H9 (cell line): Measurements from ENCODE around the gene DUS2. TPM values are rescaled to one million over a fixed set of nuclear protein-coding genes. Genes with fewer than 3 reads are reported as not detected.

ENCODE experiments used
- DNase-seq: peaks from one replicate; pipeline ENCODE4 v3.0.0-alpha.2; 2017
- H2AFZ ChIP-seq: one replicate; pipeline ENCODE4 v1.6.1; 2013; ENCODE audit warnings: mild to moderate bottlenecking, low read length, control low read depth, moderate library complexity
- H2AK5ac ChIP-seq: 2 replicates; pipeline ENCODE4 v1.6.1; 2013; ENCODE audit warnings: low read length, control low read depth, mixed read lengths; ENCODE audit not compliant: insufficient read length
- H2BK120ac ChIP-seq: one replicate; pipeline ENCODE4 v1.6.1; 2013; ENCODE audit warnings: low read depth, mild to moderate bottlenecking, low read length, control low read depth, inconsistent platforms; ENCODE audit not compliant: poor library complexity, severe bottlenecking
- H2BK12ac ChIP-seq: 2 replicates; pipeline ENCODE4 v1.6.1; 2013; ENCODE audit warnings: low read length, control low read depth, mixed read lengths, low read depth; ENCODE audit not compliant: insufficient read length
- H2BK15ac ChIP-seq: 2 replicates; pipeline ENCODE4 v1.6.1; 2013; ENCODE audit warnings: low read depth, low read length, control low read depth
- H2BK20ac ChIP-seq: one replicate; pipeline ENCODE4 v1.6.1; 2013; ENCODE audit warnings: low read depth, mild to moderate bottlenecking, low read length, control low read depth, inconsistent platforms; ENCODE audit not compliant: poor library complexity, severe bottlenecking
- H2BK5ac ChIP-seq: 2 replicates; pipeline ENCODE4 v1.6.1; 2013; ENCODE audit warnings: low read length, control low read depth, mixed read lengths; ENCODE audit not compliant: insufficient read length
- H3K14ac ChIP-seq: 2 replicates; pipeline ENCODE4 v1.6.1; 2013; ENCODE audit warnings: low read length, control low read depth; ENCODE audit not compliant: insufficient read depth
- H3K18ac ChIP-seq: 2 replicates; pipeline ENCODE4 v1.6.1; 2013; ENCODE audit warnings: low read depth, mild to moderate bottlenecking, mixed read lengths, low read length, control low read depth; ENCODE audit not compliant: insufficient read length
- H3K23ac ChIP-seq: 2 replicates; pipeline ENCODE4 v1.6.1; 2013; ENCODE audit warnings: low read length, control low read depth, mixed read lengths, low read depth; ENCODE audit not compliant: insufficient read length
- H3K23me2 ChIP-seq: 2 replicates; pipeline ENCODE4 v1.6.1; 2013; ENCODE audit warnings: low read depth, mild to moderate bottlenecking, mixed read lengths, low read length, control low read depth; ENCODE audit not compliant: insufficient read length, poor library complexity, severe bottlenecking
- H3K27ac ChIP-seq: 2 replicates; pipeline ENCODE4 v1.5.1; 2013; ENCODE audit warnings: low read length, control low read depth, mixed read lengths, low read depth; ENCODE audit not compliant: insufficient read length
- H3K27me3 ChIP-seq: 2 replicates; pipeline ENCODE4 v1.6.1; 2013; ENCODE audit warnings: low read length, control low read depth, inconsistent platforms; ENCODE audit not compliant: insufficient read depth
- H3K4ac ChIP-seq: 2 replicates; pipeline ENCODE4 v1.6.1; 2013; ENCODE audit warnings: low read depth, mild to moderate bottlenecking, control low read depth, inconsistent platforms, low read length, moderate library complexity
- H3K4me1 ChIP-seq: 2 replicates; pipeline ENCODE4 v1.6.1; 2013; ENCODE audit warnings: low read length, control low read depth, inconsistent platforms; ENCODE audit not compliant: insufficient read depth
- H3K4me2 ChIP-seq: 2 replicates; pipeline ENCODE4 v1.6.1; 2013; ENCODE audit warnings: low read length, control low read depth, mixed read lengths; ENCODE audit not compliant: insufficient read length, insufficient read depth
- H3K56ac ChIP-seq: 2 replicates; pipeline ENCODE4 v1.6.1; 2013; ENCODE audit warnings: low read depth, mild to moderate bottlenecking, mixed read lengths, low read length, control low read depth; ENCODE audit not compliant: insufficient read length
- H3K79me1 ChIP-seq: 2 replicates; pipeline ENCODE4 v1.6.1; 2013; ENCODE audit warnings: low read depth, mild to moderate bottlenecking, moderate library complexity, low read length, control low read depth, inconsistent platforms; ENCODE audit not compliant: insufficient read depth, poor library complexity, severe bottlenecking
- H3K79me2 ChIP-seq: 2 replicates; pipeline ENCODE4 v1.6.1; 2013; ENCODE audit warnings: low read length, control low read depth, inconsistent platforms; ENCODE audit not compliant: insufficient read depth
- H3K9ac ChIP-seq: 2 replicates; pipeline ENCODE4 v1.6.1; 2013; ENCODE audit warnings: low read length, control low read depth, mixed read lengths; ENCODE audit not compliant: insufficient read length; ENCODE audit errors: extremely low read depth
- H3K9me3 ChIP-seq: one replicate; pipeline ENCODE4 v1.6.1; 2013; ENCODE audit warnings: low read depth, low read length, inconsistent platforms; ENCODE audit not compliant: control insufficient read depth
- H3T11ph ChIP-seq: one replicate; pipeline ENCODE4 v1.6.1; 2013; ENCODE audit warnings: mild to moderate bottlenecking, low read length, control low read depth, inconsistent platforms
- H4K20me1 ChIP-seq: one replicate; pipeline ENCODE4 v1.6.1; 2013; ENCODE audit not compliant: control insufficient read depth, insufficient read length, insufficient read depth
- H4K5ac ChIP-seq: 2 replicates; pipeline ENCODE4 v1.6.1; 2013; ENCODE audit warnings: low read depth, mild to moderate bottlenecking, mixed read lengths, low read length, control low read depth; ENCODE audit not compliant: insufficient read length
- H4K8ac ChIP-seq: replicated peaks from 2 replicates; pipeline ENCODE4 v1.6.1; 2013; ENCODE audit warnings: low read length, control low read depth, mixed read lengths, low read depth; ENCODE audit not compliant: insufficient read length
- H4K91ac ChIP-seq: 2 replicates; pipeline ENCODE4 v1.6.1; 2013; ENCODE audit warnings: low read depth, mild to moderate bottlenecking, moderate library complexity, mixed read lengths, low read length, control low read depth; ENCODE audit not compliant: insufficient read length
- H3K27ac Mint-ChIP-seq, 3 experiments: 2 replicates in 2 of 3; 3 replicates in 1 of 3; pipeline ENCODE4 v1.8.0; 2020 to 2021; ENCODE audit warnings: mixed read lengths in 3 of 3, mild to moderate bottlenecking in 1 of 3, moderate library complexity in 1 of 3
- H3K27me3 Mint-ChIP-seq: 2 replicates; pipeline ENCODE4 v1.8.0; 2021; ENCODE audit warnings: low read depth, mild to moderate bottlenecking, moderate library complexity, mixed read lengths
- H3K36me3 Mint-ChIP-seq, 3 experiments: 2 replicates in 2 of 3; 3 replicates in 1 of 3; pipeline ENCODE4 v1.8.0; 2020 to 2021; ENCODE audit warnings: low read depth in 3 of 3, mixed read lengths in 3 of 3; ENCODE audit not compliant: insufficient read depth in 1 of 3
- H3K4me1 Mint-ChIP-seq, 2 experiments: 2 replicates each; pipeline ENCODE4 v1.8.0; 2020; ENCODE audit warnings: mixed read lengths in 2 of 2
- H3K4me3 Mint-ChIP-seq, 2 experiments: 2 replicates in 1 of 2; 3 replicates in 1 of 2; pipeline ENCODE4 v1.8.0; 2020 to 2021; ENCODE audit warnings: mild to moderate bottlenecking in 2 of 2, mixed read lengths in 2 of 2, moderate library complexity in 1 of 2
- H3K9me3 Mint-ChIP-seq, 2 experiments: 2 replicates in 1 of 2; 3 replicates in 1 of 2; pipeline ENCODE4 v1.8.0; 2020; ENCODE audit warnings: mild to moderate bottlenecking in 2 of 2, mixed read lengths in 2 of 2, moderate library complexity in 1 of 2
- WGBS: extraction: QIAGEN DNeasy Blood & Tissue Kit; methylation state at CpG from one replicate; pipeline ENCODE4 v1.1.7; 2013; ENCODE audit warnings: missing lambda C conversion rate, low lambda C conversion rate, mixed read lengths; ENCODE audit not compliant: insufficient read length; ENCODE audit errors: extremely low coverage; 5-methylcytosine and 5-hydroxymethylcytosine counted together
- total RNA-seq: library from RNA; stranded (reverse); gene quantifications from 2 replicates; pipeline ENCODE4 v1.2.1, GENCODE V29; 2021
- TF ChIP-seq, protein P1 (sequence below): fragments of 200-600 bp; sonication (generic); conservative IDR thresholded peaks from 3 replicates; pipeline ENCODE4 v1.8.0; 2021; ENCODE audit warnings: antibody characterized with exemption, mild to moderate bottlenecking

DUS2 gene
- total RNA-seq, 1 experiment from 2014 or later, result 28.5 TPM

- Histone ChIP-seq H2BK5ac (no peak overlapping the region), H3K4me2 (no peak overlapping the region), H2BK15ac (no peak overlapping the region), H3K18ac (no peak overlapping the region), H4K8ac (no peak overlapping the region), H4K91ac (no peak overlapping the region), H3K56ac (no peak overlapping the region), H4K20me1 (no peaks in the 10 kb centered on the region), H3K23me2 (no peaks in the 10 kb centered on the region), H3K14ac (no peak overlapping the region), H3K79me2 (no peaks in the 10 kb centered on the region), H3T11ph (no peak overlapping the region), H2AFZ (no peak overlapping the region), H3K27ac (no peak overlapping the region), H3K4me1 (no peaks in the 10 kb centered on the region), H3K9ac (no peak overlapping the region), H3K9me3 (no peaks in the 10 kb centered on the region), H3K23ac (no peak overlapping the region), H4K5ac (no peak overlapping the region), H2BK20ac (no peak overlapping the region), H2AK5ac (no peak overlapping the region), H3K4ac (no peak overlapping the region), H3K27me3 (no peaks in the 10 kb centered on the region), H2BK12ac (no peak overlapping the region), H2BK120ac (no peak overlapping the region), H3K79me1 (no peaks in the 10 kb centered on the region)
- peaks cover 17 to 58% (median 40%) of the 10 kb centered on the region in 3 experiments for H3K36me3 Mint-ChIP-seq
- no peaks in the 10 kb centered on the region for H3K9me3 Mint-ChIP-seq
- no peak overlapping the region for H3K4me3 Mint-ChIP-seq
- TF ChIP-seq, protein P1, sequence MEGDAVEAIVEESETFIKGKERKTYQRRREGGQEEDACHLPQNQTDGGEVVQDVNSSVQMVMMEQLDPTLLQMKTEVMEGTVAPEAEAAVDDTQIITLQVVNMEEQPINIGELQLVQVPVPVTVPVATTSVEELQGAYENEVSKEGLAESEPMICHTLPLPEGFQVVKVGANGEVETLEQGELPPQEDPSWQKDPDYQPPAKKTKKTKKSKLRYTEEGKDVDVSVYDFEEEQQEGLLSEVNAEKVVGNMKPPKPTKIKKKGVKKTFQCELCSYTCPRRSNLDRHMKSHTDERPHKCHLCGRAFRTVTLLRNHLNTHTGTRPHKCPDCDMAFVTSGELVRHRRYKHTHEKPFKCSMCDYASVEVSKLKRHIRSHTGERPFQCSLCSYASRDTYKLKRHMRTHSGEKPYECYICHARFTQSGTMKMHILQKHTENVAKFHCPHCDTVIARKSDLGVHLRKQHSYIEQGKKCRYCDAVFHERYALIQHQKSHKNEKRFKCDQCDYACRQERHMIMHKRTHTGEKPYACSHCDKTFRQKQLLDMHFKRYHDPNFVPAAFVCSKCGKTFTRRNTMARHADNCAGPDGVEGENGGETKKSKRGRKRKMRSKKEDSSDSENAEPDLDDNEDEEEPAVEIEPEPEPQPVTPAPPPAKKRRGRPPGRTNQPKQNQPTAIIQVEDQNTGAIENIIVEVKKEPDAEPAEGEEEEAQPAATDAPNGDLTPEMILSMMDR, result no peak
- DNase-seq, result no peak
- H3K27ac Mint-ChIP-seq, result no peak overlapping the region
- H3K27me3 Mint-ChIP-seq, result no peaks in the 10 kb centered on the region
- H3K4me1 Mint-ChIP-seq, result no peaks in the 10 kb centered on the region
- WGBS, result no CpG with 5 or more reads among the region's 7 CpGs
These were observed 46.6 kb downstream of the DUS2 start for GRCh38 chr16:68069511-68070248.
